MM.1S (cell line): ENCODE measurements around the gene F11R.
A peak's percentile ranks its signal among the peaks of the same experiment; 100 is the strongest.

Experiments
- DNase-seq: peaks from one replicate; pipeline ENCODE4 v3.0.0-alpha.2; 2015
- H2AFZ ChIP-seq: fragments of 300-600 bp; sonication (generic); 2 replicates; pipeline ENCODE4 v1.6.0; 2016; ENCODE audit warnings: antibody characterized with exemption, low read length
- H3F3A ChIP-seq: fragments of 300-600 bp; sonication (generic); 2 replicates; pipeline ENCODE4 v1.6.1; 2016; ENCODE audit warnings: mild to moderate bottlenecking, antibody characterized with exemption, low read length, moderate library complexity, mixed read lengths; ENCODE audit not compliant: insufficient read depth
- H3K27ac ChIP-seq: fragments of 300-600 bp; sonication (generic); 2 replicates; pipeline ENCODE4 v1.5.1; 2016; ENCODE audit warnings: mild to moderate bottlenecking, low read length
- H3K27me3 ChIP-seq: fragments of 300-600 bp; sonication (generic); replicated peaks from 2 replicates; pipeline ENCODE4 v1.6.0; 2016; ENCODE audit warnings: low read length; ENCODE audit not compliant: insufficient read depth
- H3K36me3 ChIP-seq: fragments of 300-600 bp; sonication (generic); replicated peaks from 2 replicates; pipeline ENCODE4 v1.6.1; 2016; ENCODE audit warnings: mild to moderate bottlenecking, low read length, mixed read lengths; ENCODE audit not compliant: insufficient read depth
- H3K4me1 ChIP-seq: fragments of 300-600 bp; sonication (generic); 2 replicates; pipeline ENCODE4 v1.6.1; 2016; ENCODE audit warnings: low read length, mixed read lengths
- H3K4me2 ChIP-seq: fragments of 300-600 bp; sonication (generic); 2 replicates; pipeline ENCODE4 v1.6.0; 2016; ENCODE audit warnings: low read depth, low read length
- H3K4me3 ChIP-seq: fragments of 300-600 bp; sonication (generic); 2 replicates; pipeline ENCODE4 v1.5.1; 2016; ENCODE audit warnings: low read length, mixed read lengths
- H3K79me2 ChIP-seq: fragments of 300-600 bp; sonication (generic); 2 replicates; pipeline ENCODE4 v1.6.1; 2016; ENCODE audit warnings: mixed run types, low read length, mixed read lengths
- H3K9ac ChIP-seq: fragments of 300-600 bp; sonication (generic); 2 replicates; pipeline ENCODE4 v1.6.1; 2016; ENCODE audit warnings: low read length, mixed read lengths
- H3K9me2 ChIP-seq: fragments of 300-600 bp; sonication (generic); replicated peaks from 2 replicates; pipeline ENCODE4 v1.6.1; 2016; ENCODE audit warnings: mild to moderate bottlenecking, low read length, mixed read lengths; ENCODE audit not compliant: insufficient read depth
- H3K9me3 ChIP-seq: fragments of 300-600 bp; sonication (generic); replicated peaks from 2 replicates; pipeline ENCODE4 v1.6.1; 2016; ENCODE audit warnings: mild to moderate bottlenecking, low read length, mixed read lengths; ENCODE audit not compliant: insufficient read depth
- H4K20me1 ChIP-seq: fragments of 300-600 bp; sonication (generic); 2 replicates; pipeline ENCODE4 v1.6.1; 2016; ENCODE audit warnings: mild to moderate bottlenecking, low read length, moderate library complexity, mixed read lengths; ENCODE audit not compliant: insufficient read depth
- CTCF ChIP-seq: fragments of 300-600 bp; sonication (generic); IDR thresholded peaks from 2 replicates; pipeline ENCODE4 v1.5.1; 2016; ENCODE audit warnings: antibody characterized with exemption, low read length, mixed read lengths
- EZH2 ChIP-seq: fragments of 300-600 bp; sonication (generic); optimal IDR thresholded peaks from 2 replicates; pipeline ENCODE3; 2017; ENCODE audit warnings: low read depth, mild to moderate bottlenecking, antibody characterized with exemption, low read length, mixed read lengths
- EZH2phosphoT487 ChIP-seq: fragments of 300-600 bp; sonication (generic); IDR thresholded peaks from 2 replicates; pipeline ENCODE4 v1.6.1; 2018; ENCODE audit warnings: antibody characterized with exemption, low read length

The F11R gene

GRCh38 chr1:160987359-160988050, 33.4 kb downstream of the F11R start:
- DNase-seq, result no peak
- no peaks in the 10 kb centered on the region for H3K27me3 ChIP-seq
- no peaks in the 10 kb centered on the region for H3K4me1 ChIP-seq
- no peak overlapping the region for H3K9ac ChIP-seq
- no peak overlapping the region for H3K4me3 ChIP-seq
- no peak overlapping the region for H2AFZ ChIP-seq
- no peaks in the 10 kb centered on the region for H3K79me2 ChIP-seq
- no peak overlapping the region for H3K4me2 ChIP-seq
- no peak for TF ChIP-seq CTCF
- TF ChIP-seq EZH2, result no peak
- TF ChIP-seq EZH2phosphoT487, result no peak
- no peaks in the 10 kb centered on the region for H3K9me2 ChIP-seq
- H3K36me3 ChIP-seq, result no peaks in the 10 kb centered on the region
- no peaks in the 10 kb centered on the region for H3K9me3 ChIP-seq
- H3K27ac ChIP-seq, result no peak overlapping the region
- H3F3A ChIP-seq, result peaks cover 7% of the 10 kb centered on the region
- no peaks in the 10 kb centered on the region for H4K20me1 ChIP-seq

GRCh38 chr1:160985723-160986122, 35.2 kb downstream of the F11R start:
- no peak overlapping the region for H3K27ac ChIP-seq
- no peak overlapping the region for H3K9ac ChIP-seq
- peaks cover 5% of the 10 kb centered on the region for H3F3A ChIP-seq
- no peak for TF ChIP-seq CTCF
- TF ChIP-seq EZH2phosphoT487, result no peak
- TF ChIP-seq EZH2, result no peak
- H3K9me3 ChIP-seq, result no peaks in the 10 kb centered on the region
- H3K79me2 ChIP-seq, result no peaks in the 10 kb centered on the region
- no peak overlapping the region for H2AFZ ChIP-seq
- no peaks in the 10 kb centered on the region for H3K36me3 ChIP-seq
- no peak overlapping the region for H3K4me2 ChIP-seq
- no peak for DNase-seq
- H3K9me2 ChIP-seq, result no peaks in the 10 kb centered on the region
- no peaks in the 10 kb centered on the region for H3K4me1 ChIP-seq
- H3K4me3 ChIP-seq, result no peak overlapping the region
- no peaks in the 10 kb centered on the region for H4K20me1 ChIP-seq
- no peaks in the 10 kb centered on the region for H3K27me3 ChIP-seq

GRCh38 chr1:160981584-160982411, 39.2 kb downstream of the F11R start:
- Histone ChIP-seq H3K27me3 (no peaks in the 10 kb centered on the region), H3K9ac (no peak overlapping the region), H3K4me1 (no peaks in the 10 kb centered on the region), H3K27ac (no peak overlapping the region), H3K9me2 (no peaks in the 10 kb centered on the region), H2AFZ (0 out of 2 replicates have a peak overlapping the region, but pooled peaks have one; percentile 28), H3K79me2 (no peaks in the 10 kb centered on the region), H3K4me2 (peak overlapping the region; percentile 35; the same call in 1 of the 2 replicates), H3K9me3 (no peaks in the 10 kb centered on the region), H4K20me1 (no peaks in the 10 kb centered on the region), H3K36me3 (no peaks in the 10 kb centered on the region), H3F3A (no peaks in the 10 kb centered on the region), H3K4me3 (no peak overlapping the region)
- DNase-seq, result no peak
- TF ChIP-seq CTCF (no peak), EZH2 (no peak), EZH2phosphoT487 (no peak)
